ENCODE data around the gene JSRP1. TPM values are rescaled to one million over a fixed set of nuclear protein-coding genes. Genes with fewer than 3 reads are reported as not detected.

The JSRP1 gene
- total and polyA plus RNA-seq, 2 donors (not counting 1 experiment from before 2014, with no cell fraction given), result not detected

- no peak for DNase-seq (ENCODE audit: low read depth in 2 of 2)
- TF ChIP-seq EZH2 (IDR thresholded peaks at IDR 0.05; ENCODE audit: low read length, missing control alignments), result no peak
- TF ChIP-seq CTCF (conservative IDR thresholded peaks at IDR 0.05 in 1 of 2, IDR thresholded peaks at IDR 0.05 in 1 of 2; ENCODE audit: low read depth in 1 of 2, low read length in 2 of 2), result no peak
- Histone ChIP-seq H3K27ac (ENCODE audit: insufficient read depth, low read length) (peak overlapping the region; percentile 18), H3K4me3 (replicated peaks in 1 of 4; ENCODE audit: control extremely low read depth in 1 of 4, insufficient read depth in 1 of 4, low read depth in 3 of 4, low read length in 4 of 4) (peak overlapping the region in 3 of 4 experiments; percentile 60 to 77 (median 69)), H3K9ac (ENCODE audit: insufficient read depth, low read length) (peak overlapping the region; percentile 8), H3K4me2 (ENCODE audit: extremely low read depth, insufficient read depth, low read length) (peak overlapping the region; percentile 93), H4K20me1 (ENCODE audit: control insufficient read depth, extremely low read depth, insufficient read depth, low read length) (peaks cover 4% of the 10 kb centered on the region), H3K79me2 (ENCODE audit: control insufficient read depth, insufficient read depth, low read length) (peaks cover 76% of the 10 kb centered on the region), H2AFZ (ENCODE audit: low read length) (no peak overlapping the region), H3K9me3 (ENCODE audit: control insufficient read depth, insufficient read depth, low read depth, low read length) (no peaks in the 10 kb centered on the region), H3K4me1 (ENCODE audit: control insufficient read depth, extremely low read depth, insufficient read depth, low read length) (peaks cover 11% of the 10 kb centered on the region), H3K27me3 (ENCODE audit: control insufficient read depth, insufficient read depth, low read length) (no peaks in the 10 kb centered on the region), H3K36me3 (ENCODE audit: control insufficient read depth, insufficient read depth, low read length) (peaks cover 23% of the 10 kb centered on the region)
These were observed 15.1 kb downstream of the JSRP1 start for GRCh38 chr19:2240881-2241760.

GRCh38 chr19:2239771-2240770 lies 16.1 kb downstream of the JSRP1 start:
- Histone ChIP-seq H3K4me2 (ENCODE audit: extremely low read depth, insufficient read depth, low read length) (peak overlapping the region; percentile 93), H3K27ac (ENCODE audit: insufficient read depth, low read length) (peak overlapping the region; percentile 48), H3K36me3 (ENCODE audit: control insufficient read depth, insufficient read depth, low read length) (peaks cover 19% of the 10 kb centered on the region), H3K4me3 (replicated peaks in 1 of 4; ENCODE audit: control extremely low read depth in 1 of 4, insufficient read depth in 1 of 4, low read depth in 3 of 4, low read length in 4 of 4) (peak overlapping the region; percentile 60 to 77 (median 68)), H3K79me2 (ENCODE audit: control insufficient read depth, insufficient read depth, low read length) (peaks cover 83% of the 10 kb centered on the region), H2AFZ (ENCODE audit: low read length) (no peak overlapping the region), H3K4me1 (ENCODE audit: control insufficient read depth, extremely low read depth, insufficient read depth, low read length) (peaks cover 11% of the 10 kb centered on the region), H3K27me3 (ENCODE audit: control insufficient read depth, insufficient read depth, low read length) (no peaks in the 10 kb centered on the region), H4K20me1 (ENCODE audit: control insufficient read depth, extremely low read depth, insufficient read depth, low read length) (peaks cover 4% of the 10 kb centered on the region), H3K9me3 (ENCODE audit: control insufficient read depth, insufficient read depth, low read depth, low read length) (no peaks in the 10 kb centered on the region), H3K9ac (ENCODE audit: insufficient read depth, low read length) (peak overlapping the region; percentile 55)
- TF ChIP-seq EZH2 (IDR thresholded peaks at IDR 0.05; ENCODE audit: low read length, missing control alignments) (no peak), CTCF (conservative IDR thresholded peaks at IDR 0.05 in 1 of 2, IDR thresholded peaks at IDR 0.05 in 1 of 2; ENCODE audit: low read depth in 1 of 2, low read length in 2 of 2) (no peak)
- DNase-seq (ENCODE audit: low read depth in 2 of 2), result peak; percentile 43 to 65

GRCh38 chr19:2239173-2239572 lies 17.0 kb downstream of the JSRP1 start:
- peaks cover 4% of the 10 kb centered on the region for H4K20me1 ChIP-seq (ENCODE audit: control insufficient read depth, extremely low read depth, insufficient read depth, low read length)
- peak overlapping the region; percentile 48 for H3K27ac ChIP-seq (ENCODE audit: insufficient read depth, low read length)
- no peak for DNase-seq (ENCODE audit: low read depth in 2 of 2)
- peak overlapping the region; percentile 60 to 77 (median 68) for H3K4me3 ChIP-seq (replicated peaks in 1 of 4; ENCODE audit: control extremely low read depth in 1 of 4, insufficient read depth in 1 of 4, low read depth in 3 of 4, low read length in 4 of 4)
- H3K4me1 ChIP-seq (ENCODE audit: control insufficient read depth, extremely low read depth, insufficient read depth, low read length), result peaks cover 11% of the 10 kb centered on the region
- no peaks in the 10 kb centered on the region for H3K9me3 ChIP-seq (ENCODE audit: control insufficient read depth, insufficient read depth, low read depth, low read length)
- no peak overlapping the region for H2AFZ ChIP-seq (ENCODE audit: low read length)
- peaks cover 14% of the 10 kb centered on the region for H3K36me3 ChIP-seq (ENCODE audit: control insufficient read depth, insufficient read depth, low read length)
- H3K9ac ChIP-seq (ENCODE audit: insufficient read depth, low read length), result no peak overlapping the region
- TF ChIP-seq CTCF (conservative IDR thresholded peaks at IDR 0.05 in 1 of 2, IDR thresholded peaks at IDR 0.05 in 1 of 2; ENCODE audit: low read depth in 1 of 2, low read length in 2 of 2) (no peak), EZH2 (IDR thresholded peaks at IDR 0.05; ENCODE audit: low read length, missing control alignments) (no peak)
- no peaks in the 10 kb centered on the region for H3K27me3 ChIP-seq (ENCODE audit: control insufficient read depth, insufficient read depth, low read length)
- peaks cover 89% of the 10 kb centered on the region for H3K79me2 ChIP-seq (ENCODE audit: control insufficient read depth, insufficient read depth, low read length)
- peak overlapping the region; percentile 93 for H3K4me2 ChIP-seq (ENCODE audit: extremely low read depth, insufficient read depth, low read length)

All from fibroblast of lung (primary cell).